DND-41 (cell line): Measurements from ENCODE around the gene CEACAM8.

Experiments used
- ATAC-seq: fragments of 200-7000 bp; cut with Tn5 transposase; 3 replicates; pipeline ENCODE4 v1.9.1; 2021; ENCODE audit warnings: low read depth; ENCODE audit not compliant: insufficient read depth
- DNase-seq: peaks from one replicate; pipeline ENCODE4 v3.0.0-alpha.2; 2020
- H2AFZ ChIP-seq: 2 replicates; pipeline ENCODE4 v1.6.0; 2012; ENCODE audit warnings: low read depth, low read length
- H3K27ac ChIP-seq: 2 replicates; pipeline ENCODE4 v1.5.1; 2012; ENCODE audit warnings: low read length, inconsistent platforms
- H3K27me3 ChIP-seq: fragments of 200-600 bp; sonication (generic); 2 replicates; pipeline ENCODE4 v1.6.0; 2012; ENCODE audit warnings: low read length, mild to moderate bottlenecking, inconsistent platforms; ENCODE audit not compliant: insufficient read depth, poor library complexity
- H3K36me3 ChIP-seq: 2 replicates; pipeline ENCODE4 v1.5.1; 2012; ENCODE audit warnings: low read length, inconsistent platforms; ENCODE audit not compliant: insufficient read depth
- H3K4me1 ChIP-seq: 2 replicates; pipeline ENCODE4 v1.5.1; 2012; ENCODE audit warnings: mild to moderate bottlenecking, low read length; ENCODE audit not compliant: insufficient read depth
- H3K4me2 ChIP-seq: 2 replicates; pipeline ENCODE4 v1.6.0; 2012; ENCODE audit warnings: mild to moderate bottlenecking, moderate library complexity, low read length, inconsistent platforms; ENCODE audit not compliant: insufficient read depth
- H3K4me3 ChIP-seq, 2 experiments: fragments of 200-600 bp in 1 of 2; shearing (Covaris generic) in 1 of 2; 2 replicates each; pipeline ENCODE4 v1.5.1; 2012 to 2016; ENCODE audit warnings: inconsistent platforms in 2 of 2, low read length in 2 of 2, mild to moderate bottlenecking in 2 of 2, low read depth in 1 of 2, moderate library complexity in 1 of 2
- H3K79me2 ChIP-seq: 2 replicates; pipeline ENCODE4 v1.6.0; 2012; ENCODE audit warnings: low read length, inconsistent platforms; ENCODE audit not compliant: insufficient read depth
- H3K9ac ChIP-seq: 2 replicates; pipeline ENCODE4 v1.6.0; 2012; ENCODE audit warnings: low read depth, mild to moderate bottlenecking, inconsistent platforms, low read length, moderate library complexity
- H3K9me3 ChIP-seq: 2 replicates; pipeline ENCODE4 v1.5.1; 2012; ENCODE audit warnings: low read length, moderate library complexity, mild to moderate bottlenecking, inconsistent platforms; ENCODE audit not compliant: insufficient read depth, severe bottlenecking
- H4K20me1 ChIP-seq: 2 replicates; pipeline ENCODE4 v1.6.0; 2012; ENCODE audit warnings: low read length; ENCODE audit not compliant: insufficient read depth
- EZH2 ChIP-seq: IDR thresholded peaks from 3 replicates; pipeline ENCODE4 v1.6.1; 2012; ENCODE audit warnings: borderline replicate concordance, low read depth, mild to moderate bottlenecking, moderate library complexity, low read length, inconsistent platforms; ENCODE audit not compliant: severe bottlenecking
- TF ChIP-seq, protein P1 (sequence below): IDR thresholded peaks from 2 replicates; pipeline ENCODE4 v1.5.1; 2012; ENCODE audit warnings: borderline replicate concordance, low read length, moderate library complexity, mild to moderate bottlenecking; ENCODE audit not compliant: poor library complexity, severe bottlenecking; ENCODE audit errors: extremely low read depth

The CEACAM8 gene

DNA sequence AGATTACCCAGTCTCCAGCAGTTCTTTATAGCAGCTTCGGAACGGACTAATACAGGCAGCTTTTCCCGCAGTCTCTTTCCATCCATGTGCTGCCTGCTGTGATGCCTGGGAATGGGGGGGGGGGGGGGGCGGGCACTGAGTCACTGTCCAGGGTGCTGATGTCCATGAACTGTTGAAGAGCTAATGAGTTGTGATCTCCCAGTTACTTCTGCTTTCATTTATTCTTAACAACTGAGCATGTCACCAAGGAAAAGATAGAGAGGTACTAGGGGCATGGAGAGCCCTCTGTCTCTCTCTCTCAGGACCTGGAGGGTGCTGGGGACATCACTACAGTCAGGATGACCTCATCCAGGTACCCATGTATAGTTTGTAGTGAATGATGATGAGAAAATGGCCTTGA lies 46.2 kb downstream of the CEACAM8 start:
- no peaks in the 10 kb centered on the region for H3K79me2 ChIP-seq
- H3K4me2 ChIP-seq = no peak overlapping the region
- DNase-seq (no peak), ATAC-seq (no peak)
- no peaks in the 10 kb centered on the region for H3K9me3 ChIP-seq
- no peak overlapping the region for H3K4me3 ChIP-seq
- no peak overlapping the region for H3K9ac ChIP-seq
- no peaks in the 10 kb centered on the region for H3K27me3 ChIP-seq
- TF ChIP-seq, protein P1, sequence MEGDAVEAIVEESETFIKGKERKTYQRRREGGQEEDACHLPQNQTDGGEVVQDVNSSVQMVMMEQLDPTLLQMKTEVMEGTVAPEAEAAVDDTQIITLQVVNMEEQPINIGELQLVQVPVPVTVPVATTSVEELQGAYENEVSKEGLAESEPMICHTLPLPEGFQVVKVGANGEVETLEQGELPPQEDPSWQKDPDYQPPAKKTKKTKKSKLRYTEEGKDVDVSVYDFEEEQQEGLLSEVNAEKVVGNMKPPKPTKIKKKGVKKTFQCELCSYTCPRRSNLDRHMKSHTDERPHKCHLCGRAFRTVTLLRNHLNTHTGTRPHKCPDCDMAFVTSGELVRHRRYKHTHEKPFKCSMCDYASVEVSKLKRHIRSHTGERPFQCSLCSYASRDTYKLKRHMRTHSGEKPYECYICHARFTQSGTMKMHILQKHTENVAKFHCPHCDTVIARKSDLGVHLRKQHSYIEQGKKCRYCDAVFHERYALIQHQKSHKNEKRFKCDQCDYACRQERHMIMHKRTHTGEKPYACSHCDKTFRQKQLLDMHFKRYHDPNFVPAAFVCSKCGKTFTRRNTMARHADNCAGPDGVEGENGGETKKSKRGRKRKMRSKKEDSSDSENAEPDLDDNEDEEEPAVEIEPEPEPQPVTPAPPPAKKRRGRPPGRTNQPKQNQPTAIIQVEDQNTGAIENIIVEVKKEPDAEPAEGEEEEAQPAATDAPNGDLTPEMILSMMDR = no peak
- no peak for TF ChIP-seq EZH2
- no peaks in the 10 kb centered on the region for H3K36me3 ChIP-seq
- no peaks in the 10 kb centered on the region for H3K4me1 ChIP-seq
- H2AFZ ChIP-seq = no peak overlapping the region
- H3K27ac ChIP-seq = no peak overlapping the region
- peaks cover 4% of the 10 kb centered on the region for H4K20me1 ChIP-seq

GRCh38 chr19:42547929-42548328 lies 46.8 kb downstream of the CEACAM8 start:
- Histone ChIP-seq H2AFZ (no peak overlapping the region), H3K36me3 (no peaks in the 10 kb centered on the region), H3K4me2 (no peak overlapping the region), H3K79me2 (no peaks in the 10 kb centered on the region), H4K20me1 (peaks cover 10% of the 10 kb centered on the region), H3K4me3 (no peak overlapping the region), H3K9me3 (no peaks in the 10 kb centered on the region), H3K4me1 (no peaks in the 10 kb centered on the region), H3K9ac (no peak overlapping the region), H3K27ac (no peak overlapping the region), H3K27me3 (no peaks in the 10 kb centered on the region)
- DNase-seq (no peak), ATAC-seq (no peak)
- TF ChIP-seq, protein P1 = no peak
- TF ChIP-seq EZH2 = no peak

DNA sequence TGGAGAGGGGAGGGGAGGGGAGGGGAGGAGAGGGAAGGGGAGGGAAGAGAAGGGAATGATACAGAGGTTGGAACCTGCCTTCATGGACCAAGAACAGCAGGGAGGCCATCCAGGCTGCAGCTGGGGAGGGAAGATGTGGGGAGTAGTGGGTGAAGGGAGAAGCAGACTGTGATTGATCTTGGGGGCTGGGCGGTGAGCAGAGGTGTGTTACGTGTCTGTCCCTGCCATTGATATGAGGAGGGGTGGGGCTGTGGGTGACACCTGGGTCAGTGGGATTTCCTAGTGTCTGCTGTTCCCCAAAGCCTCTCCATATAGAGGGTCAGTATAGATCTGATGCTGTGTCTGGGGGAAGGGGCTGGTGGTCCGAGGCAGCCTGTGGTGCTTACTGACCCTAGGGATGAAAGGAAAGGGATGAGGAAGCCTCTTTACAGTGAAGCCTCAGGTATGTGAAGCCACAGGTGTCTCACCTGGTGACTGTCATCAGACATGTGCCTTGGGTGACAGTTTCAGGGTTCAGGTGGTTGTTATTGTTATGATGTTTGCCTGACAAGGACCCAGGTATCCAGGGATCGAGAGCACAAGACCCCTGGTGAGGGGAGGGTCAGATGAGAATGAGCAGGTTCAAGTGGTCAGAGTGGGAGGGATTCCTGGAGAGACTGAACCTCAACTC lies 47.8 kb downstream of the CEACAM8 start:
- Histone ChIP-seq H3K36me3 (no peaks in the 10 kb centered on the region), H3K9me3 (no peaks in the 10 kb centered on the region), H3K9ac (no peak overlapping the region), H4K20me1 (peaks cover 10% of the 10 kb centered on the region), H3K4me3 (no peak overlapping the region), H2AFZ (no peak overlapping the region), H3K79me2 (no peaks in the 10 kb centered on the region), H3K27me3 (no peaks in the 10 kb centered on the region), H3K27ac (no peak overlapping the region), H3K4me1 (no peaks in the 10 kb centered on the region), H3K4me2 (no peak overlapping the region)
- TF ChIP-seq, protein P1 = no peak
- TF ChIP-seq EZH2 = no peak
- DNase-seq (no peak), ATAC-seq (no peak)

GRCh38 chr19:42544146-42544545 lies 50.6 kb downstream of the CEACAM8 start:
- Histone ChIP-seq H3K4me2 (no peak overlapping the region), H3K27me3 (no peaks in the 10 kb centered on the region), H2AFZ (no peak overlapping the region), H3K36me3 (no peaks in the 10 kb centered on the region), H4K20me1 (peaks cover 10% of the 10 kb centered on the region), H3K9me3 (no peaks in the 10 kb centered on the region), H3K27ac (no peak overlapping the region), H3K9ac (no peak overlapping the region), H3K79me2 (no peaks in the 10 kb centered on the region), H3K4me1 (no peaks in the 10 kb centered on the region), H3K4me3 (no peak overlapping the region)
- ATAC-seq (no peak), DNase-seq (no peak)
- TF ChIP-seq EZH2 = no peak
- TF ChIP-seq, protein P1 = no peak
